ENCODE data around the gene PRMT5. TPM values are rescaled to one million over a fixed set of nuclear protein-coding genes. Genes with fewer than 3 reads are reported as not detected.

The PRMT5 gene
- total and polyA plus RNA-seq, 4 donors: 19.2 to 56.5 (median 50.2) TPM

GRCh38 chr14:22977434-22977683, 48.2 kb upstream of the PRMT5 start:
- ATAC-seq (ENCODE audit: insufficient read depth, low FRiP score) (no peak), DNase-seq (no peak)
- H3K9ac ChIP-seq (ENCODE audit: insufficient read depth in 1 of 2, low read length in 2 of 2): peak overlapping the region; percentile 50 to 65
- peaks cover 0 to 32% (median 11%) of the 10 kb centered on the region in 4 donors for H3K36me3 ChIP-seq (ENCODE audit: control insufficient read depth in 4 of 4, insufficient read depth in 4 of 4, low read length in 4 of 4)
- no peaks in the 10 kb centered on the region for H3K9me3 ChIP-seq (ENCODE audit: control insufficient read depth in 4 of 4, insufficient read depth in 3 of 4, low read length in 3 of 4)
- no peaks in the 10 kb centered on the region for H3K27me3 ChIP-seq (ENCODE audit: control insufficient read depth in 3 of 3, insufficient read depth in 3 of 3, low read length in 2 of 3)
- peak overlapping the region; percentile 52 to 91 for H3K27ac ChIP-seq (ENCODE audit: low read depth in 1 of 2, low read length in 1 of 2)
- no peak overlapping the region for H3K4me3 ChIP-seq
- H3K4me1 ChIP-seq (ENCODE audit: control insufficient read depth in 5 of 5, insufficient read depth in 5 of 5, low read length in 5 of 5): peaks cover 0 to 39% (median 22%) of the 10 kb centered on the region in 5 donors
- TF ChIP-seq, protein P1, sequence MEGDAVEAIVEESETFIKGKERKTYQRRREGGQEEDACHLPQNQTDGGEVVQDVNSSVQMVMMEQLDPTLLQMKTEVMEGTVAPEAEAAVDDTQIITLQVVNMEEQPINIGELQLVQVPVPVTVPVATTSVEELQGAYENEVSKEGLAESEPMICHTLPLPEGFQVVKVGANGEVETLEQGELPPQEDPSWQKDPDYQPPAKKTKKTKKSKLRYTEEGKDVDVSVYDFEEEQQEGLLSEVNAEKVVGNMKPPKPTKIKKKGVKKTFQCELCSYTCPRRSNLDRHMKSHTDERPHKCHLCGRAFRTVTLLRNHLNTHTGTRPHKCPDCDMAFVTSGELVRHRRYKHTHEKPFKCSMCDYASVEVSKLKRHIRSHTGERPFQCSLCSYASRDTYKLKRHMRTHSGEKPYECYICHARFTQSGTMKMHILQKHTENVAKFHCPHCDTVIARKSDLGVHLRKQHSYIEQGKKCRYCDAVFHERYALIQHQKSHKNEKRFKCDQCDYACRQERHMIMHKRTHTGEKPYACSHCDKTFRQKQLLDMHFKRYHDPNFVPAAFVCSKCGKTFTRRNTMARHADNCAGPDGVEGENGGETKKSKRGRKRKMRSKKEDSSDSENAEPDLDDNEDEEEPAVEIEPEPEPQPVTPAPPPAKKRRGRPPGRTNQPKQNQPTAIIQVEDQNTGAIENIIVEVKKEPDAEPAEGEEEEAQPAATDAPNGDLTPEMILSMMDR (IDR thresholded peaks at IDR 0.05; ENCODE audit: control extremely low read depth, extremely low read depth): no peak

- Histone ChIP-seq H3K9me3 (ENCODE audit: control insufficient read depth in 4 of 4, insufficient read depth in 3 of 4, low read length in 3 of 4) (no peaks in the 10 kb centered on the region), H3K4me1 (ENCODE audit: control insufficient read depth in 5 of 5, insufficient read depth in 5 of 5, low read length in 5 of 5) (peaks cover 0 to 39% (median 22%) of the 10 kb centered on the region in 5 donors), H3K4me3 (no peak overlapping the region), H3K9ac (ENCODE audit: insufficient read depth in 1 of 2, low read length in 2 of 2) (peak overlapping the region; percentile 50 to 65), H3K27ac (ENCODE audit: low read depth in 1 of 2, low read length in 1 of 2) (peak overlapping the region; percentile 52 to 91), H3K36me3 (ENCODE audit: control insufficient read depth in 4 of 4, insufficient read depth in 4 of 4, low read length in 4 of 4) (peaks cover 0 to 33% (median 14%) of the 10 kb centered on the region in 4 donors), H3K27me3 (ENCODE audit: control insufficient read depth in 3 of 3, insufficient read depth in 3 of 3, low read length in 2 of 3) (no peaks in the 10 kb centered on the region)
- TF ChIP-seq, protein P1 (IDR thresholded peaks at IDR 0.05; ENCODE audit: control extremely low read depth, extremely low read depth): no peak
- DNase-seq (peak; percentile 65 to 84 (median 78)), ATAC-seq (ENCODE audit: insufficient read depth, low FRiP score) (no peak)
- WGBS, 2 donors: 32 to 40% methylated on average over 6 of the region's 6 CpGs
These were observed 47.7 kb upstream of the PRMT5 start for GRCh38 chr14:22976620-22977433.

DNA sequence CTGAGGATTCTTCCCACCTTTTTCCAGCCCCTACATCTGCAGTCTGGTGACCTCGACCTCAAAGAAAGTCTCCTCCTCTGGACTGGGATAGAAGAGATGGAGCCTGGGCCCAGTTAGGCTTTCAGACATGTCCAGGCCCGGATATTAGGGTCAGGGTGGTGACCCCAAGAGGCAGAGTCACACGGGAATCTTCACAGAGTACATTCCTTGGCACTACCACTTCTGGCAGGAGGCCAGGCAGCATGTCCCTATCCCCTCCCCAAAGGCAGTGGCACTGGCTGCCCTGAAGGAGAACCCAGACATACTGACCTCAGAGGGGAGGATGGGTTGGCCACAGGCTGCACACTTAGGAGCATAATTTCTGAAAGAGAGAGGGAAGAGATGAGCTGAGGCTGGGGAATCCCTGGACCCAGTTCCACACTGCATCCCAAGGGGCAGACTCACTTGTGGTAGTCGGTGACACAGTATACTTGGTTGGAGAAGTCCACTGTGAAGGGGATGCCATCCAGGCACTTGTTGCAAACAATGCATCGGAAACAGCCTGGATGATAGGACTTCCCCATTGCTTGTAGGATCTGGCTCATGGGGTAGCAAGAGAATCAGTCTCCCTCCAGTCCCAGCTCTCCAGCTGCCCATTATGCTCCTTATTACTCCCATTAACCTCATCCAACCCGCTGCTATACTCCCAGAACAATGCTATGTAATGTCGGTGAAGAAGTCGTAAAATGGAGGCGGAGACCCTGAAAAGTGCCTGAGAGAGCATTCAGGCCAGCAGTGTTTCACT, 45.5 kb upstream of the PRMT5 start:
- no peaks in the 10 kb centered on the region for H3K9me3 ChIP-seq (ENCODE audit: control insufficient read depth in 4 of 4, insufficient read depth in 3 of 4, low read length in 3 of 4)
- no peak for DNase-seq
- 75 to 89% methylated on average over 9 of the region's 9 CpGs for WGBS, 2 donors

More for the DNA sequence above, 45.5 kb upstream of the PRMT5 start:
- Histone ChIP-seq H3K9ac (ENCODE audit: insufficient read depth in 1 of 2, low read length in 2 of 2) (no peak overlapping the region), H3K4me1 (ENCODE audit: control insufficient read depth in 5 of 5, insufficient read depth in 5 of 5, low read length in 5 of 5) (peaks cover 0 to 32% (median 22%) of the 10 kb centered on the region in 5 donors), H3K4me3 (no peak overlapping the region), H3K27ac (ENCODE audit: low read depth in 1 of 2, low read length in 1 of 2) (no peak overlapping the region), H3K27me3 (ENCODE audit: control insufficient read depth in 3 of 3, insufficient read depth in 3 of 3, low read length in 2 of 3) (no peaks in the 10 kb centered on the region), H3K36me3 (ENCODE audit: control insufficient read depth in 4 of 4, insufficient read depth in 4 of 4, low read length in 4 of 4) (peaks cover 0 to 33% (median 14%) of the 10 kb centered on the region in 4 donors)
- TF ChIP-seq, protein P1 (IDR thresholded peaks at IDR 0.05; ENCODE audit: control extremely low read depth, extremely low read depth): no peak
- ATAC-seq (ENCODE audit: insufficient read depth, low FRiP score): no peak

Data from lung (tissue), 12 donors.